22Rv1 (cell line): ENCODE measurements around the gene STOX1.
"Not testable (repeated sequence)": the region's sequence is repeated elsewhere in the genome, so short reads cannot be mapped to it uniquely, and the experiment has no call there.

ENCODE experiments used
- H3K27ac ChIP-seq: fragments of 450-650 bp; 2 replicates; pipeline ENCODE4 v1.5.1; 2017
- CTCF ChIP-seq: fragments of 450-650 bp; IDR thresholded peaks from 2 replicates; pipeline ENCODE4 v1.5.1; 2017; ENCODE audit warnings: mild to moderate bottlenecking
- ZFX ChIP-seq: fragments of 450-650 bp; IDR thresholded peaks from 2 replicates; pipeline ENCODE4 v1.6.1; 2017; ENCODE audit warnings: antibody characterized with exemption, borderline replicate concordance

STOX1 gene

GRCh38 chr10:68795886-68796532 is 31.3 kb upstream of the STOX1 start:
- TF ChIP-seq ZFX (no peak), CTCF (no peak)
- no peak overlapping the region for H3K27ac ChIP-seq

GRCh38 chr10:68796605-68797004 is 30.7 kb upstream of the STOX1 start:
- no peak overlapping the region for H3K27ac ChIP-seq
- TF ChIP-seq ZFX (no peak), CTCF (no peak)

GRCh38 chr10:68800211-68800610 is 27.1 kb upstream of the STOX1 start:
- no peak overlapping the region for H3K27ac ChIP-seq
- TF ChIP-seq CTCF (no peak), ZFX (no peak)

- H3K27ac ChIP-seq, result no peak overlapping the region
- TF ChIP-seq CTCF (no peak), ZFX (no peak)
These were observed 22.6 kb upstream of the STOX1 start for GRCh38 chr10:68804692-68805091.

- not testable (repeated sequence) for H3K27ac ChIP-seq
These were observed 16.5 kb upstream of the STOX1 start for GRCh38 chr10:68810830-68811229.

GRCh38 chr10:68811314-68812009 is 15.9 kb upstream of the STOX1 start:
- TF ChIP-seq CTCF (no peak), ZFX (no peak)
- no peak overlapping the region for H3K27ac ChIP-seq

- TF ChIP-seq CTCF, result no peak
- no peak for TF ChIP-seq ZFX
- H3K27ac ChIP-seq, result no peak overlapping the region
These were observed 14.9 kb upstream of the STOX1 start for GRCh38 chr10:68812420-68812819.
